Heart right ventricle (tissue), 16 donors: ENCODE data around the gene C14orf119. TPM values are rescaled to one million over a fixed set of nuclear protein-coding genes. Genes with fewer than 3 reads are reported as not detected.

Experiments used
- ATAC-seq, 8 donors: fragments of 200-7000 bp; cut with Tn5 transposase; one replicate each; pipeline ENCODE4 v1.9.1; 2020; ENCODE audit warnings: mild to moderate bottlenecking in 8 of 8, moderate library complexity in 8 of 8, moderate number of reproducible peaks in 1 of 8
- DNase-seq, 2 donors: peaks; one replicate each; pipeline ENCODE4 v3.0.0-alpha.2; 2020
- H3K27ac ChIP-seq, 10 donors: fragments of 200-600 bp; sonication (generic) in 2 of 10; one replicate each; pipeline versions ENCODE4 v1.5.0 to v1.8.0; 2020 to 2022; ENCODE audit warnings: mild to moderate bottlenecking in 3 of 10
- H3K27me3 ChIP-seq, 7 donors: fragments of 200-600 bp; one replicate each; pipeline ENCODE4 v1.8.0; 2021 to 2022; ENCODE audit warnings: mild to moderate bottlenecking in 2 of 7
- H3K36me3 ChIP-seq, 9 donors: fragments of 200-600 bp; sonication (generic) in 1 of 9; one replicate each; pipeline versions ENCODE4 v1.5.0 to v1.8.0; 2020 to 2022; ENCODE audit warnings: mild to moderate bottlenecking in 2 of 9
- H3K4me1 ChIP-seq, 9 donors: fragments of 200-600 bp; sonication (generic) in 1 of 9; one replicate each; pipeline versions ENCODE4 v1.5.0 to v1.8.0; 2020 to 2022; ENCODE audit warnings: mild to moderate bottlenecking in 4 of 9
- H3K4me3 ChIP-seq, 10 donors: fragments of 200-600 bp; sonication (generic) in 2 of 10; one replicate each; pipeline versions ENCODE4 v1.5.0 to v1.8.0; 2020 to 2022; ENCODE audit warnings: mild to moderate bottlenecking in 7 of 10, moderate library complexity in 2 of 10
- H3K9me3 ChIP-seq, 11 donors: fragments of 200-600 bp in 10 of 11; sonication (generic) in 2 of 11; one replicate each; pipeline versions ENCODE4 v1.5.0 to v1.8.0; 2013 to 2022; ENCODE audit warnings: mild to moderate bottlenecking in 2 of 11, control low read depth in 1 of 11, moderate library complexity in 1 of 11
- CTCF ChIP-seq, 9 donors: fragments of 200-600 bp; sonication (generic) in 2 of 9; IDR thresholded peaks; one replicate each; pipeline versions ENCODE4 v1.5.0 to v1.8.0; 2021 to 2022; ENCODE audit warnings: antibody characterized with exemption in 9 of 9, mild to moderate bottlenecking in 5 of 9, moderate library complexity in 1 of 9
- WGBS, 2 donors: extraction: QIAGEN DNeasy Blood & Tissue Kit; methylation state at CpG; one replicate each; pipeline ENCODE4 v1.1.7; 2013; ENCODE audit warnings: inconsistent platforms in 1 of 2; 5-methylcytosine and 5-hydroxymethylcytosine counted together
- intact Hi-C, 10 donors: fragments of 100-400 bp; cut with DNase I; formaldehyde crosslinking; loops; one replicate each; pipeline versions ENCODE4 v1.11.1 to v1.14.2; 2022
- polyA plus RNA-seq, 2 donors: library from polyadenylated mRNA; stranded (reverse); fragments of 200-250 nt; gene quantifications; one replicate each; pipeline ENCODE4 v1.2.3, GENCODE V29; 2013
- total RNA-seq, 10 donors: library from RNA; stranded (reverse); fragmentation: NEBNext Ultra II Directional in 3 of 10; extraction: Animal tissue kit (Norgen Biotek cat#: 25700) in 3 of 10; gene quantifications; one replicate each; pipeline versions ENCODE4 v1.2.1 to v1.2.4, GENCODE V29; 2021 to 2023
- donor health status: Arrhythmogenic right ventricular cardiomyopathy.
- donor health status: ischemic (EF 13 %, LVEDD 7.1; RV severe dilation, severe dysfunction).
- donor health status: healthy with polysubstance abuse.
- donor health status: DM: no; HTN: yes; CAD: no.
- donor health status: DM: no; HTN: no; CAD: no.
- donor health status: ischemic (EF 25% LVEDD 6.9; RV normal size, moderate dysfunction).
- donor health status: ischemic (EF 25% LVEDD 5.7; RV mildly dilated, moderate dysfunction).
- donor health status: healthy.
- donor health status: DM: yes; HTN: yes; CAD: no.
- donor health status: Ischemic cardiomyopathy.
- donor health status: ischemic (EF 35%, LVEDD 5.7; RV mildly dilated, moderate dysfunction).
- donor health status: nonischemic (EF 11% LVEDD 7.7; RV severe dilation, severe dysfunction).
- donor health status: DM: yes; HTN: yes; CAD: no.
- donor health status: PGD.
- donor health status: ischemic (EF 29% LVEDD 5.4; RV normal size, mild dysfunction).
- donor health status: nonischemic (EF 23%, LVEDD 6.1; RV moderate dilation, normal function).

The C14orf119 gene
- total and polyA plus RNA-seq, 12 donors = 9.8 to 43.3 (median 28.4) TPM

DNA sequence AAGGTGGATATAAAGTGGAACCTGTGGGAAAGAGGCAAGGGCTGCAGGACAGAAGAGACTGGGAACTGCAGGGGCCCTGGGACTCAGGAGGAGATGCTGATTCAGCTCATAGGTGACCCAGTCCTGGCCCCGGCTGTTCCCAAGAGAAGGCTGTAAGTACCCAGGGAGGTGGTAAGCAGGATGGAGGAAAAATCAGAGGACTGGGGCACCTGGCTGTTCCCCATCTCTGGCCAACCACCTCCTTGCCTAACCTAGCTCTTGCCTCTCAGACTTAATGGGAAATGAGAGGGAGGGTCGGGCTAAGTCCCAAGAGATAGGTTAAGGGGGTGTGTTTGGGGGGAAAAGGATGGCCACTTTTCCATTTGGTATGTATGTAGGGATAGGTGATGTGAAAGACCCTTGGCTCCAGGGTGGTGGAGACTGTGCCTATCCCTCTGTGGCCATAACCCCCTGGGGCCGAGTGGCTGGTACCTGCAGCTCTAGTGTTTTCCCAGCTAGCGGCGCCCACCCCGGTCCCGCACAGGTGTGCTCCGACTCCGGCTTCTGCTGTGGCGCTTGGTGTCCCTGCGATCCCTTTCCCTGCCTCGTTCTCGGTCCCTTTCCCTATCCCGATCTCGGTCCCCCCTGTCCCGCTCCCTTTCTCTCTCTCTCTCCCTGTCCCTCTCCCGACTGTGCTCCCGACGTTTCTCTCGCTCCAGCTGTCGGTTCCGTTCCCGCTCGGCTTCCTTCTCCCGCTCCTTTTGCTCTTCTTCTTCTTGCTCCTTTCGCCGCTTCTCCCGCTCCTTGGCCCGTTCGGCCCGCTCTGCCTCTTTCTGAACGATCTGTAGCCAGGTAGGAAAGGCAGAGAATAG, 36.4 kb upstream of the C14orf119 start:
- no peak for TF ChIP-seq CTCF (IDR thresholded peaks at IDR 0.05)
- Histone ChIP-seq H3K9me3 (no peaks in the 10 kb centered on the region), H3K4me3 (no peak overlapping the region), H3K27me3 (no peaks in the 10 kb centered on the region), H3K4me1 (peaks cover 5 to 43% (median 25%) of the 10 kb centered on the region in 9 donors), H3K27ac (no peak overlapping the region), H3K36me3 (peaks cover 0 to 59% (median 51%) of the 10 kb centered on the region in 9 donors)
- DNase-seq = no peak
- WGBS, 2 donors = 88 to 90% methylated on average over 32 of the region's 32 CpGs
- intact Hi-C loops = loop anchor here in 9 of 10 donors (1.0 to 10.0 kb wide), 8 partner anchors 64 to 504 kb away; no protein-coding TSS in a partner anchor
- no peak for ATAC-seq

DNA sequence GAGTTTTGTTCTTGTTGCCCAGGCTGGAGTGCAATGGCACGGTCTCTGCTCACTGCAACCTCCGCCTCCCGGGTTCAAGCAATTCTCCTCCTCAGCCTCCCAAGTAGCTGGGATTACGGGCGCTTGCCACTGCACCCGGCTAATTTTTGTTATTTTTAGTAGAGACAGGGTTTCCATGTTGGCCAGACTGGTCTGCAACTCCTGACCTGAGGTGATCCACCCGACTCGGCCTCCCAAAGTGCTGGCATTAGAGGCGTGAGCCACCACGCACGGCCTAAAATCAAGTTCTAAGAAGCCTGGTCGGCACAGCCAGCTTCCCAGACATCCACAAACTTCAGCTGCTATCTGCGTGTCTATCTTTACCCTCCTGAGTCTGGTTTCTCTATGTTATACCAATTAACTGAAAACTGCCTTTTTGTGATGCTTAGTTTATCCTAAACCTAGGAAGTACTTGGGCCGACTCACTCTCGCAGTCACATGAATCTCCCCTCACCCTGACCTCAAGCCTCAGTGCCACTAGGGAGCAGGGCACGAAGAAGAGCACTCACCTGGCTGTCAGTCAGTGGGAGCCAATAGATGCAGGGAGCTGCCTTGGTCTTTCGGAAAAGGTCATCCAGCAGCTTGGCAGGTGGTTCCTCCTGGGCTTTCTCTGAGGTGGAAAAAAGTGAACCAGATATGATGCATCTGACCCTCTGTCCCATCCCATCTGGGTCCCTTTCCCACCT, 34.6 kb upstream of the C14orf119 start:
- intact Hi-C loops = loop anchor here in 1 of 10 donors (10.0 kb wide), 1 partner anchor 476 kb away; the partner anchor contains the start of gene DAD1
- ATAC-seq = no peak
- H3K9me3 ChIP-seq = no peaks in the 10 kb centered on the region

GRCh38 chr14:23062002-23062401, 33.3 kb upstream of the C14orf119 start:
- peak in 1 of 2 donors; percentile 63 for DNase-seq
- H3K4me3 ChIP-seq = no peak overlapping the region
- no peak for TF ChIP-seq CTCF (IDR thresholded peaks at IDR 0.05)
- WGBS, 2 donors = 7 to 8% methylated on average over 4 of the region's 4 CpGs
- intact Hi-C loops = loop anchor here in 1 of 10 donors (10.0 kb wide), 1 partner anchor 477 kb away; the partner anchor contains the start of gene DAD1
- H3K4me1 ChIP-seq = peaks cover 5 to 26% (median 13%) of the 10 kb centered on the region in 9 donors
- H3K36me3 ChIP-seq = peaks cover 0 to 90% (median 66%) of the 10 kb centered on the region in 9 donors
- peak in 6 of 8 donors; percentile 26 to 66 (median 47) for ATAC-seq
- H3K27ac ChIP-seq = peak overlapping the region in 4 of 10 donors; percentile 4 to 37 (median 23)
- H3K27me3 ChIP-seq = no peaks in the 10 kb centered on the region
- H3K9me3 ChIP-seq = no peaks in the 10 kb centered on the region

More for the DNA sequence above, 34.6 kb upstream of the C14orf119 start:
- H3K27me3 ChIP-seq = no peaks in the 10 kb centered on the region
- peaks cover 0 to 77% (median 57%) of the 10 kb centered on the region in 9 donors for H3K36me3 ChIP-seq
- DNase-seq = no peak
- 91 to 94% methylated on average over 17 of the region's 17 CpGs for WGBS, 2 donors
- H3K4me3 ChIP-seq = no peak overlapping the region
- H3K27ac ChIP-seq = no peak overlapping the region
- no peak for TF ChIP-seq CTCF (IDR thresholded peaks at IDR 0.05)
- H3K4me1 ChIP-seq = peaks cover 5 to 39% (median 23%) of the 10 kb centered on the region in 9 donors

DNA sequence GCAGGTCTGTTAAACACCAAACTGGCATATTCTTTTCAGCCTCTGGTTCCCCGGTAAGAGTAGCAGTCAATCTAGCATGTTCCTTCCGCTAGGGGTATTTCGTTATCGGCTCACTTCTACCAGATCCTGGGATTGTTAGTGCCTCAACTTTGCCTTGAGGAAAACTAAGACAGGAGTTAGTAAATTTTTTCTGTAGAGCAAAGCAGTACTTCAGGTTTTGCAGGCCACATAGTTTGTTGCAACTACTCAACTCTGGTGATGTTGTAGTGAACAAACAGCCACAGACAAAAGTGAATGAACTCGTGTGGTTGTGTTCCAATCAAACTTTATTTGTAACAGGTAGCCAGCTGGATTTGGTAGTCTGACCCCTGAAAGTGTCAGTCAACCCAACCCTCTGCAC, 31.7 kb upstream of the C14orf119 start:
- ATAC-seq (no peak), DNase-seq (no peak)
- 88 to 90% methylated on average over 5 of the region's 5 CpGs for WGBS, 2 donors
- H3K4me1 ChIP-seq = peaks cover 6 to 25% (median 14%) of the 10 kb centered on the region in 9 donors
- no peaks in the 10 kb centered on the region for H3K9me3 ChIP-seq
- intact Hi-C loops = loop anchor here in 1 of 10 donors (10.0 kb wide), 1 partner anchor 479 kb away; the partner anchor contains the start of gene DAD1
- H3K27me3 ChIP-seq = no peaks in the 10 kb centered on the region
- no peak for TF ChIP-seq CTCF (IDR thresholded peaks at IDR 0.05)
- no peak overlapping the region for H3K4me3 ChIP-seq
- H3K27ac ChIP-seq = no peak overlapping the region
- peaks cover 0 to 100% (median 76%) of the 10 kb centered on the region in 9 donors for H3K36me3 ChIP-seq
